PC-3 (cell line): Measurements from ENCODE around the gene PIGP. TPM values are rescaled to one million over a fixed set of nuclear protein-coding genes. Genes with fewer than 3 reads are reported as not detected.

Source experiments
- ATAC-seq: fragments of 200-7000 bp; cut with Tn5 transposase; 2 replicates; pipeline ENCODE4 v1.9.1; 2020; ENCODE audit warnings: mild to moderate bottlenecking, moderate library complexity
- BruUV-seq: library from RNA; stranded (reverse); fragments of 400-500 nt; replicated peaks from 2 replicates; lab custom pipeline; 2021; lab: Mats Ljungman, UMichigan
- CTCF ChIA-PET: fragments of 300-600 bp; sonication (Branson Sonifier 250); formaldehyde crosslinking; loops from one replicate; lab custom pipeline; 2022; ENCODE audit warnings: antibody characterized with exemption; lab: Charles Lee
- POLR2A ChIA-PET: fragments of 300-600 bp; sonication (Branson Sonifier 250); formaldehyde crosslinking; loops from one replicate; lab custom pipeline; 2022; ENCODE audit warnings: antibody characterized with exemption; ENCODE audit not compliant: unreplicated experiment; lab: Charles Lee
- DNase-seq: peaks from one replicate; pipeline ENCODE4 v3.0.0-alpha.2; 2015
- H2AFZ ChIP-seq: fragments of 300-600 bp; sonication (generic); 2 replicates; pipeline ENCODE4 v1.6.0; 2016; ENCODE audit warnings: antibody characterized with exemption, low read length
- H3F3A ChIP-seq: fragments of 300-600 bp; sonication (generic); one replicate; pipeline ENCODE4 v1.6.0; 2017; ENCODE audit warnings: antibody characterized with exemption, low read length, control low read depth, mild to moderate bottlenecking; ENCODE audit not compliant: unreplicated experiment
- H3K27ac ChIP-seq: fragments of 300-600 bp; sonication (generic); 2 replicates; pipeline ENCODE4 v1.5.1; 2016; ENCODE audit warnings: mild to moderate bottlenecking, low read length
- H3K27me3 ChIP-seq: fragments of 300-600 bp; sonication (generic); 2 replicates; pipeline ENCODE4 v1.6.1; 2016; ENCODE audit warnings: low read length, mixed read lengths
- H3K36me3 ChIP-seq: fragments of 300-600 bp; sonication (generic); 2 replicates; pipeline ENCODE4 v1.6.1; 2016; ENCODE audit warnings: low read depth, mixed run types, low read length, mixed read lengths
- H3K4me1 ChIP-seq: fragments of 300-600 bp; sonication (generic); 2 replicates; pipeline ENCODE4 v1.5.1; 2016; ENCODE audit warnings: low read length; ENCODE audit not compliant: insufficient read depth
- H3K4me2 ChIP-seq: fragments of 300-600 bp; sonication (generic); 2 replicates; pipeline ENCODE4 v1.6.0; 2016; ENCODE audit warnings: low read length
- H3K4me3 ChIP-seq: fragments of 300-600 bp; sonication (generic); 2 replicates; pipeline ENCODE4 v1.5.1; 2016; ENCODE audit warnings: mild to moderate bottlenecking, low read length, mixed read lengths
- H3K79me2 ChIP-seq: fragments of 300-600 bp; sonication (generic); 2 replicates; pipeline ENCODE4 v1.6.1; 2017; ENCODE audit warnings: low read length, mixed read lengths
- H3K9ac ChIP-seq: fragments of 300-600 bp; sonication (generic); 2 replicates; pipeline ENCODE4 v1.6.0; 2016; ENCODE audit warnings: mild to moderate bottlenecking, low read length
- H3K9me2 ChIP-seq: fragments of 300-600 bp; sonication (generic); replicated peaks from 2 replicates; pipeline ENCODE4 v1.6.1; 2016; ENCODE audit warnings: mixed run types, low read length, mixed read lengths
- H3K9me3 ChIP-seq: fragments of 300-600 bp; sonication (generic); 2 replicates; pipeline ENCODE4 v1.6.1; 2016; ENCODE audit warnings: low read length, mixed read lengths
- H4K20me1 ChIP-seq: fragments of 300-600 bp; sonication (generic); 2 replicates; pipeline ENCODE4 v1.6.1; 2016; ENCODE audit warnings: low read length, mixed read lengths
- EZH2 ChIP-seq: fragments of 300-600 bp; sonication (generic); IDR thresholded peaks from one replicate; pipeline ENCODE4 v1.6.1; 2017; ENCODE audit warnings: antibody characterized with exemption, mild to moderate bottlenecking, low read length; ENCODE audit not compliant: unreplicated experiment
- EZH2phosphoT487 ChIP-seq: fragments of 300-600 bp; sonication (generic); IDR thresholded peaks from 2 replicates; pipeline ENCODE4 v1.6.1; 2018; ENCODE audit warnings: mild to moderate bottlenecking, antibody characterized with exemption, low read length, borderline replicate concordance
- intact Hi-C: fragments of 100-400 bp; cut with micrococcal nuclease; formaldehyde crosslinking; loops from 2 replicates; pipeline ENCODE4 v1.9.0; 2023
- total RNA-seq: library from RNA; depleted of rRNA; stranded (reverse); fragments of >200 nt; gene quantifications from 2 replicates; pipeline ENCODE4 v1.2.3, GENCODE V29; 2014
- TF ChIP-seq, protein P1 (sequence below): fragments of 300-600 bp; sonication (generic); conservative IDR thresholded peaks from 2 replicates; pipeline ENCODE4 v1.5.1; 2017; ENCODE audit warnings: antibody characterized with exemption, low read depth, mild to moderate bottlenecking, low read length

Gene PIGP
- total RNA-seq, 1 experiment from 2014 or later = 20.1 TPM

- Histone ChIP-seq H3K4me2 (no peak overlapping the region), H3K4me3 (no peak overlapping the region), H3K9ac (no peak overlapping the region), H3K27me3 (no peaks in the 10 kb centered on the region), H3K9me3 (no peaks in the 10 kb centered on the region), H3K9me2 (no peaks in the 10 kb centered on the region), H4K20me1 (peaks cover 20% of the 10 kb centered on the region), H3K4me1 (peaks cover 8% of the 10 kb centered on the region), H3K27ac (no peak overlapping the region), H3K36me3 (peaks cover 12% of the 10 kb centered on the region; the same call in 1 of the 2 replicates), H3K79me2 (peaks cover 95% of the 10 kb centered on the region), H3F3A (no peaks in the 10 kb centered on the region), H2AFZ (no peak overlapping the region)
- BruUV-seq = no TSS peak
- CTCF ChIA-PET = interaction anchor here (0.8 kb wide), 1 partner anchor 107 kb away, joined by 3 read pairs; no protein-coding TSS in a partner anchor
- intact Hi-C loops = loop anchor here (5.0 kb wide), 1 partner anchor 78 kb away; the partner anchor contains the start of gene RIPPLY3
- TF ChIP-seq EZH2 (no peak), EZH2phosphoT487 (no peak)
- TF ChIP-seq, protein P1, sequence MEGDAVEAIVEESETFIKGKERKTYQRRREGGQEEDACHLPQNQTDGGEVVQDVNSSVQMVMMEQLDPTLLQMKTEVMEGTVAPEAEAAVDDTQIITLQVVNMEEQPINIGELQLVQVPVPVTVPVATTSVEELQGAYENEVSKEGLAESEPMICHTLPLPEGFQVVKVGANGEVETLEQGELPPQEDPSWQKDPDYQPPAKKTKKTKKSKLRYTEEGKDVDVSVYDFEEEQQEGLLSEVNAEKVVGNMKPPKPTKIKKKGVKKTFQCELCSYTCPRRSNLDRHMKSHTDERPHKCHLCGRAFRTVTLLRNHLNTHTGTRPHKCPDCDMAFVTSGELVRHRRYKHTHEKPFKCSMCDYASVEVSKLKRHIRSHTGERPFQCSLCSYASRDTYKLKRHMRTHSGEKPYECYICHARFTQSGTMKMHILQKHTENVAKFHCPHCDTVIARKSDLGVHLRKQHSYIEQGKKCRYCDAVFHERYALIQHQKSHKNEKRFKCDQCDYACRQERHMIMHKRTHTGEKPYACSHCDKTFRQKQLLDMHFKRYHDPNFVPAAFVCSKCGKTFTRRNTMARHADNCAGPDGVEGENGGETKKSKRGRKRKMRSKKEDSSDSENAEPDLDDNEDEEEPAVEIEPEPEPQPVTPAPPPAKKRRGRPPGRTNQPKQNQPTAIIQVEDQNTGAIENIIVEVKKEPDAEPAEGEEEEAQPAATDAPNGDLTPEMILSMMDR = no peak
- ATAC-seq = no peak
- DNase-seq = no peak
- POLR2A ChIA-PET = no interaction called here
These were observed 12.9 kb upstream of the PIGP start for GRCh38 chr21:37085726-37086125.

GRCh38 chr21:37082856-37083528 lies 10.1 kb upstream of the PIGP start:
- TSS peak; percentile 0 for BruUV-seq
- H4K20me1 ChIP-seq = peaks cover 31% of the 10 kb centered on the region

DNA sequence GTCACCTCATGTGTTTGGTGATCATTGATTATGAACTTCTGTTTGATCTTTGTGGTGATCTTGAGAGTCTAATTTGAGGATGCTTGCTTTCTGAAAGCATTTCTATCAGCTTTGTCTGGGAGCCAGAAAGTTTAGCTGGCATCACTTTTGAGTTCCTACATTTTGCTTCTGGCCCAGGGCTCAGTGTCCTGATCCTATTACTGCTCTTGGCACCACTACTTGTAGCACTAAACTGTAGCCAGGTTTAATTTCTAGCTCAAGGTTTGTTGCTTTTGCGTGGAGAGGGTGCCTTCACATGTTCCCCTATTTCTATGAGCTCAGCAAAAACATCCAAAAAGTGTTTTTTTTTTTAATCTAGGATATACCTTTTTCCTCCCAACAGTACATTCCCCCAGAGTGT lies 9.5 kb upstream of the PIGP start:
- Histone ChIP-seq H3K36me3 (no peaks in the 10 kb centered on the region), H3K9me3 (no peaks in the 10 kb centered on the region), H4K20me1 (peaks cover 31% of the 10 kb centered on the region), H3K27ac (no peak overlapping the region), H3K27me3 (no peaks in the 10 kb centered on the region), H3K4me3 (no peak overlapping the region), H3K4me2 (no peak overlapping the region), H2AFZ (no peak overlapping the region), H3K79me2 (peaks cover 99% of the 10 kb centered on the region), H3K9ac (no peak overlapping the region), H3K9me2 (no peaks in the 10 kb centered on the region), H3K4me1 (peaks cover 8% of the 10 kb centered on the region), H3F3A (no peaks in the 10 kb centered on the region)
- ChIA-PET CTCF (interaction anchor here (0.6 kb wide), 1 partner anchor 57 kb away, joined by 3 read pairs; no protein-coding TSS in a partner anchor), POLR2A (no interaction called here)
- no peak for TF ChIP-seq EZH2
- no peak for TF ChIP-seq EZH2phosphoT487
- TF ChIP-seq, protein P1 = no peak
- DNase-seq (no peak), ATAC-seq (no peak)
- BruUV-seq = no TSS peak
- intact Hi-C loops = no loop called here

More at GRCh38 chr21:37082856-37083528, 10.1 kb upstream of the PIGP start:
- H3K36me3 ChIP-seq = no peaks in the 10 kb centered on the region
- no peaks in the 10 kb centered on the region for H3K27me3 ChIP-seq
- no peaks in the 10 kb centered on the region for H3K9me2 ChIP-seq
- peaks cover 99% of the 10 kb centered on the region for H3K79me2 ChIP-seq
- H3K4me2 ChIP-seq = no peak overlapping the region
- no peak overlapping the region for H3K4me3 ChIP-seq
- no peaks in the 10 kb centered on the region for H3F3A ChIP-seq
- peaks cover 12% of the 10 kb centered on the region for H3K4me1 ChIP-seq
- no peaks in the 10 kb centered on the region for H3K9me3 ChIP-seq
- CTCF ChIA-PET = interaction anchor here (0.6 kb wide), 1 partner anchor 58 kb away, joined by 3 read pairs; no protein-coding TSS in a partner anchor
- ATAC-seq = no peak
- TF ChIP-seq EZH2phosphoT487 (no peak), EZH2 (no peak)
- DNase-seq = no peak
- H2AFZ ChIP-seq = no peak overlapping the region
- POLR2A ChIA-PET = no interaction called here
- H3K9ac ChIP-seq = no peak overlapping the region
- H3K27ac ChIP-seq = no peak overlapping the region
- intact Hi-C loops = no loop called here
